Activated T-cell treated with anti-CD3 and anti-CD28 coated beads, Interleukin-2, amount 50 U/mL, for 72 hours (primary cell): ENCODE results near the gene RARA. TPM values are rescaled to one million over a fixed set of nuclear protein-coding genes. Genes with fewer than 3 reads are reported as not detected.
A peak's percentile ranks its signal among the peaks of the same experiment; 100 is the strongest.
"Not testable (repeated sequence)": the region's sequence is repeated elsewhere in the genome, so short reads cannot be mapped to it uniquely, and the experiment has no call there.

ENCODE experiments used
- ATAC-seq, 2 donors: fragments of 150-1000 bp; cut with Tn5 transposase; replicated peaks in 1 of 2; 2 replicates each; pipeline ENCODE4 v1.10.0; 2021; ENCODE audit warnings: moderate library complexity in 2 of 2, mild to moderate bottlenecking in 1 of 2
- DNase-seq, 2 donors: peaks; one replicate each; pipeline ENCODE4 v3.0.0; 2021 to 2022; ENCODE audit warnings: mixed read lengths in 1 of 2
- H3K27ac Mint-ChIP-seq: one replicate; pipeline ENCODE4 v1.8.0; 2022; ENCODE audit warnings: mild to moderate bottlenecking, moderate library complexity, mixed read lengths
- H3K27me3 Mint-ChIP-seq: one replicate; pipeline ENCODE4 v1.8.0; 2022; ENCODE audit warnings: low read depth, mixed read lengths
- H3K36me3 Mint-ChIP-seq, 2 donors: one replicate each; pipeline ENCODE4 v1.8.0; 2022; ENCODE audit warnings: mixed read lengths in 2 of 2, mild to moderate bottlenecking in 1 of 2; ENCODE audit not compliant: insufficient read depth in 2 of 2
- H3K4me1 Mint-ChIP-seq: one replicate; pipeline ENCODE4 v1.8.0; 2022; ENCODE audit warnings: low read depth, mixed read lengths
- H3K4me3 Mint-ChIP-seq, 2 donors: one replicate each; pipeline ENCODE4 v1.8.0; 2022; ENCODE audit warnings: mild to moderate bottlenecking in 2 of 2, mixed read lengths in 2 of 2, moderate library complexity in 2 of 2
- H3K9me3 Mint-ChIP-seq, 2 donors: one replicate each; pipeline ENCODE4 v1.8.0; 2022; ENCODE audit warnings: mixed read lengths in 2 of 2
- total RNA-seq, 2 donors: library from RNA; stranded (reverse); gene quantifications; one replicate each; pipeline ENCODE4 v1.2.3, GENCODE V29; 2022

Gene RARA
- total RNA-seq, 2 donors from 2014 or later: 33.4 to 45.2 TPM

GRCh38 chr17:40286473-40286872 is 22.5 kb upstream of the RARA start:
- ATAC-seq (no peak), DNase-seq (no peak)
- no peaks in the 10 kb centered on the region for H3K9me3 Mint-ChIP-seq
- H3K27me3 Mint-ChIP-seq: no peaks in the 10 kb centered on the region
- peak overlapping the region; percentile 20 for H3K27ac Mint-ChIP-seq
- peaks cover 19 to 26% of the 10 kb centered on the region in 2 donors for H3K36me3 Mint-ChIP-seq
- peaks cover 69% of the 10 kb centered on the region for H3K4me1 Mint-ChIP-seq
- H3K4me3 Mint-ChIP-seq: peak overlapping the region in 1 of 2 donors; percentile 22

GRCh38 chr17:40287159-40287493 is 21.9 kb upstream of the RARA start:
- Mint-ChIP-seq H3K36me3 (peaks cover 19 to 29% of the 10 kb centered on the region in 2 donors), H3K4me1 (peaks cover 63% of the 10 kb centered on the region)

GRCh38 chr17:40287494-40288369 is 21.2 kb upstream of the RARA start, which contains the start of gene CDC6:
CDC6 (plus strand) TSS chr17:40287879; CDS start chr17:40289421, 1,542 bp downstream.
- H3K9me3 Mint-ChIP-seq: no peaks in the 10 kb centered on the region
- peak within 1 kb of the TSS; percentile 92 to 97 for H3K4me3 Mint-ChIP-seq
- DNase-seq: peak; percentile 98 to 99
- H3K4me1 Mint-ChIP-seq: peaks cover 57% of the 10 kb centered on the region
- H3K27me3 Mint-ChIP-seq: no peaks in the 10 kb centered on the region
- H3K36me3 Mint-ChIP-seq: peaks cover 19 to 32% of the 10 kb centered on the region in 2 donors
- H3K27ac Mint-ChIP-seq: peak within 1 kb of the TSS; percentile 90
- ATAC-seq: peak; percentile 87

More at GRCh38 chr17:40287159-40287493, 21.9 kb upstream of the RARA start:
- Mint-ChIP-seq H3K9me3 (no peaks in the 10 kb centered on the region), H3K27ac (peak overlapping the region; percentile 90), H3K27me3 (no peaks in the 10 kb centered on the region), H3K4me3 (peak overlapping the region; percentile 92 to 97)
- ATAC-seq (no peak), DNase-seq (no peak)

DNA sequence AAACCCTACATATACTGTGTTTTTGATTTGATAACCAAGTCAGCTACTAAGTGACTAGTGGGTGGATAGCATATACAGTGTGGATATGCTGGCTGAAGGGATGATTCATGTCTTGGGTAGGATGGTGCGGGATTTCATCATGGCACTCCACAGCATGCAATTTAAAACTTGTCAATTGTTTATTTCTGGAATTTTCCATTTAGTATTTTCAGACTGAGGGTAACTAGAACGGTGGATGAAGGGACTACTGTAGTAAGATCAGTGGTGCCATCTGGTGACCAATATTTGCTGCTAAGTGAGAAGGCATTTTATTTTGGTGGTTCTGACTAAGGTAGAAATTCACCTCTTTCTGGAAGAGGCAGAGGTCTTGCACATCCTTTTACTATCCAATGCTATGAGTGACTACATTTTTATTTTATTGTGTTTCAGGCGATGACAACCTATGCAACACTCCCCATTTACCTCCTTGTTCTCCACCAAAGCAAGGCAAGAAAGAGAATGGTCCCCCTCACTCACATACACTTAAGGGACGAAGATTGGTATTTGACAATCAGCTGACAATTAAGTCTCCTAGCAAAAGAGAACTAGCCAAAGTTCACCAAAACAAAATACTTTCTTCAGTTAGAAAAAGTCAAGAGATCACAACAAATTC is 18.2 kb upstream of the RARA start:
- ATAC-seq (no peak), DNase-seq (peak in 1 of 2 donors; percentile 61)
- Mint-ChIP-seq H3K27ac (peak overlapping the region; percentile 89), H3K27me3 (no peaks in the 10 kb centered on the region), H3K4me3 (peak overlapping the region in 1 of 2 donors; percentile 69), H3K4me1 (peaks cover 52% of the 10 kb centered on the region), H3K36me3 (peaks cover 28 to 56% of the 10 kb centered on the region in 2 donors), H3K9me3 (no peaks in the 10 kb centered on the region)

DNA sequence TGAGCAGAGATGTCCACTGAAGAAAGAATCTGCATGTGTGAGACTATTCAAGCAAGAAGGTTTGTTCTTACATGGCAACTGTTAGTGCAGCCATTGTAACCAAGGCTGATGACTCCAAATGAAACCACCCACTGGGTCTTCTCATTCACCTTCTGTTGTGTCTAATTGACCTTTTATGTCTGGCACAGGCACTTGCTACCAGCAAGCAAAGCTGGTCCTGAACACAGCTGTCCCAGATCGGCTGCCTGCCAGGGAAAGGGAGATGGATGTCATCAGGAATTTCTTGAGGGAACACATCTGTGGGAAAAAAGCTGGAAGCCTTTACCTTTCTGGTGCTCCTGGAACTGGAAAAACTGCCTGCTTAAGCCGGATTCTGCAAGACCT is 17.7 kb upstream of the RARA start:
- H3K27ac Mint-ChIP-seq: peak overlapping the region; percentile 89
- H3K9me3 Mint-ChIP-seq: no peaks in the 10 kb centered on the region
- peak overlapping the region in 1 of 2 donors; percentile 69 for H3K4me3 Mint-ChIP-seq
- no peak for ATAC-seq
- no peaks in the 10 kb centered on the region for H3K27me3 Mint-ChIP-seq
- H3K4me1 Mint-ChIP-seq: peaks cover 57% of the 10 kb centered on the region
- H3K36me3 Mint-ChIP-seq: peaks cover 31 to 61% of the 10 kb centered on the region in 2 donors
- DNase-seq: no peak

- Mint-ChIP-seq H3K27ac (no peak overlapping the region), H3K4me3 (no peak overlapping the region), H3K9me3 (no peaks in the 10 kb centered on the region), H3K4me1 (peaks cover 44% of the 10 kb centered on the region), H3K36me3 (peaks cover 29 to 65% of the 10 kb centered on the region in 2 donors), H3K27me3 (no peaks in the 10 kb centered on the region)
- DNase-seq (no peak), ATAC-seq (no peak)
These were observed 15.6 kb upstream of the RARA start for GRCh38 chr17:40293363-40293762.

- Mint-ChIP-seq H3K9me3 (no peaks in the 10 kb centered on the region), H3K27me3 (no peaks in the 10 kb centered on the region), H3K36me3 (peaks cover 21 to 65% of the 10 kb centered on the region in 2 donors), H3K27ac (peak overlapping the region; percentile 9), H3K4me3 (peak overlapping the region; percentile 47 to 59), H3K4me1 (peaks cover 26% of the 10 kb centered on the region)
- ATAC-seq (peak; percentile 83 to 86), DNase-seq (no peak)
These were observed 13.2 kb upstream of the RARA start for GRCh38 chr17:40295488-40296436.

DNA sequence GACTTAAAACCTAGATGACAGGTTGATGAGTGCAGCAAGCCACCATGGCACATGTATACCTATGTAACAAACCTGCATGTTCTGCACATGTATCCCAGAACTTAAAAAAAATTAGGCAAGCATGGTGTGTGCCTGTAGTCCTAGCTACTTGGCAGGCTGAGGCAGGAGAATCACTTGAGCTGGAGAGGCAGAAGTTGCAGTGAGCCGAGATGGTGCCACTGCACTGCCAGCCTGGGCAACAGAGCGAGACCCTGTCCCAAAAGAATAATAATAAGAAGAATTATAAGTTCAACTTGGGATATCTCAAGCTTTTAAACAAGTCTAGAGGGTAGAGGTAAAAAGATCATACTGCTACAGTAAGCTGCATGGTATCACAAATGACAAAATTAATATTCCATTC is 11.5 kb upstream of the RARA start:
- no peaks in the 10 kb centered on the region for H3K9me3 Mint-ChIP-seq
- no peak overlapping the region for H3K4me3 Mint-ChIP-seq
- DNase-seq: no peak
- H3K4me1 Mint-ChIP-seq: peaks cover 26% of the 10 kb centered on the region
- H3K27ac Mint-ChIP-seq: no peak overlapping the region
- H3K27me3 Mint-ChIP-seq: no peaks in the 10 kb centered on the region
- no peak for ATAC-seq
- H3K36me3 Mint-ChIP-seq: peaks cover 16 to 72% of the 10 kb centered on the region in 2 donors

DNA sequence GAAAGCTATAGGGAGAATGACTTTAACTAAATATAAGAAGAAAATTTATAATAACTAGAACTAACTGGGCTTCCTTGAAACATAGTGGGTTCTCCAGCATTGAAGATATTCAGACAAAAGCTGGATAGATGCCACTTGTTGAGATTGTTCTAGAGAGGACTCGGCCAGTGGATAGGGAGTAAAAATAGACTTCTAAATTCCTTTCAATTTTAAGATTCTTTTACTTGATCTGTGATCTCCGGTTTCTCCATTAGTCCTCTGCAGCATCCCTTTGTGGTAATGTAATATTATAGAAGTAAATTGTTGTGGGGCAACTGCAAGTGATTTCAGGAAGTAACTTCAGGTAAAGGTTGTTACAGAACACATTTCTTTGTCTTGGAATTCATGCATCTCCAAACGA is 10.3 kb upstream of the RARA start:
- Mint-ChIP-seq H3K9me3 (no peaks in the 10 kb centered on the region), H3K36me3 (peaks cover 15 to 69% of the 10 kb centered on the region in 2 donors), H3K4me1 (peaks cover 30% of the 10 kb centered on the region), H3K4me3 (no peak overlapping the region), H3K27ac (no peak overlapping the region), H3K27me3 (no peaks in the 10 kb centered on the region)
- DNase-seq (no peak), ATAC-seq (no peak)

GRCh38 chr17:40299159-40299757 is 9.7 kb upstream of the RARA start:
- not testable (repeated sequence) for H3K9me3 Mint-ChIP-seq, H3K4me3 Mint-ChIP-seq, H3K27ac Mint-ChIP-seq, H3K27me3 Mint-ChIP-seq, ATAC-seq, DNase-seq
- Mint-ChIP-seq H3K4me1 (peaks cover 36% of the 10 kb centered on the region), H3K36me3 (peaks cover 13 to 71% of the 10 kb centered on the region in 2 donors)

DNA sequence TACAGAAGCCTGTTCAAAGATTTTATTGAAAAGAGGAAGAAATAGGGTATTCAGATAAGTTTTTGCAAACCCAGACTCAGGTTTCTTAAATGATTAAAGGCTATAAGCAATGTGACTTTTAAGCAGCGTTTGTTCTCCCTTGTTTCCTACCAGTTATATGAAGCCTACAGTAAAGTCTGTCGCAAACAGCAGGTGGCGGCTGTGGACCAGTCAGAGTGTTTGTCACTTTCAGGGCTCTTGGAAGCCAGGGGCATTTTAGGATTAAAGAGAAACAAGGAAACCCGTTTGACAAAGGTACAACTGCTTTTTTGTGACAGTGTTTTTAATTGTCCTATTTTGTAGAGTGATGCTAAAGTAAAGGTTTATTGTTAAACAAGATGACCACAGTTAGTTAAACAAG is 7.7 kb upstream of the RARA start:
- no peaks in the 10 kb centered on the region for H3K27me3 Mint-ChIP-seq
- H3K9me3 Mint-ChIP-seq: no peaks in the 10 kb centered on the region
- H3K36me3 Mint-ChIP-seq: peaks cover 8 to 54% of the 10 kb centered on the region in 2 donors
- ATAC-seq (no peak), DNase-seq (no peak)
- no peak overlapping the region for H3K4me3 Mint-ChIP-seq
- no peak overlapping the region for H3K27ac Mint-ChIP-seq
- peaks cover 22% of the 10 kb centered on the region for H3K4me1 Mint-ChIP-seq

DNA sequence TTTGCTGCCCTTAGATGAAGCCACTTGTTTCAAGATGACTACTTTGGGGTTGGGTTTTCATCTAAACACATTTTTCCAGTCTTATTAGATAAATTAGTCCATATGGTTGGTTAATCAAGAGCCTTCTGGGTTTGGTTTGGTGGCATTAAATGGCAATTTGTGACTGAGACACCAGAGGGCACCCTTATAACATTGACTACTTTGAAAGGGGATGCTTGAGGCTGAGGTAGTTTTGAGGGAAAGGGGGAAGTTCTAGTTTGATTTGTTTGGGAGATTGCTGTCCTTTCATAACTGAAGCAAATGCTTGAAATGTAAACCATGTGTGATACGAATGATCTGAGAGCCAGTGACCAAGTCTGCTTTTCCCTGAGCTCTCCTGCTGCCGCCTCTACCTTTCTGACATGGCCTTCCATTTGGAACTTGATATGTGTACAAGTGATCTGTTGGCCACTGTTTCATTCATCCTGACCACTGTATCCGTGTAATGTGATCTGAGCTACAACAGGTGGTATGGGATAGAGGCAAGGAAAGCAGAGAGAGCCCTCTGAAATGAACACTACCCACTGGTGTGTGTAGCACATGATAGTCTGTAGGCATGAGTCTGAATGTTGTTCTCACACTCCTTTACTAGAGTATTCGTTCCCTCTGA is 5.8 kb upstream of the RARA start:
- peaks cover 21% of the 10 kb centered on the region for H3K4me1 Mint-ChIP-seq
- H3K4me3 Mint-ChIP-seq: no peak overlapping the region
- no peaks in the 10 kb centered on the region for H3K9me3 Mint-ChIP-seq
- DNase-seq: peak in 1 of 2 donors; percentile 48
- H3K27ac Mint-ChIP-seq: no peak overlapping the region
- peaks cover 4 to 46% of the 10 kb centered on the region in 2 donors for H3K36me3 Mint-ChIP-seq
- H3K27me3 Mint-ChIP-seq: no peaks in the 10 kb centered on the region
- ATAC-seq: peak in 1 of 2 donors; percentile 46
